ENCODE measurements around the gene DPEP2.

- TF ChIP-seq CTCF (conservative IDR thresholded peaks at IDR 0.05; ENCODE audit: low read depth, low read length) (no peak), POLR2A (IDR thresholded peaks at IDR 0.05; ENCODE audit: low read depth, low read length) (no peak), BHLHE40 (IDR thresholded peaks at IDR 0.05; ENCODE audit: low read depth, low read length) (no peak)
Observed at GRCh38 chr16:68041783-68042182, 42.5 kb upstream of the DPEP2 start.

Data from IMR-90 (cell line).